HCT116 (cell line): Measurements from ENCODE around the gene TGM1. TPM values are rescaled to one million over a fixed set of nuclear protein-coding genes. Genes with fewer than 3 reads are reported as not detected.

ENCODE experiments used
- ATAC-seq: fragments of 200-7000 bp; cut with Tn5 transposase; 2 replicates; pipeline ENCODE4 v1.9.1; 2020; ENCODE audit warnings: mild to moderate bottlenecking, moderate library complexity
- BruUV-seq: library from RNA; stranded (reverse); fragments of 400-500 nt; replicated peaks from 2 replicates; lab custom pipeline; 2021; lab: Mats Ljungman, UMichigan
- CTCF ChIA-PET: fragments of 300-600 bp; sonication (Branson Sonifier 250); formaldehyde crosslinking; loops from one replicate; lab custom pipeline; 2021; ENCODE audit warnings: antibody characterized with exemption; lab: Charles Lee
- POLR2A ChIA-PET: fragments of 300-600, 350-600 bp; sonication (Branson Sonifier 250); formaldehyde crosslinking; loops from one replicate; lab custom pipeline; 2021; ENCODE audit warnings: antibody characterized with exemption; lab: Charles Lee
- RAD21 ChIA-PET, 2 experiments: fragments of 300-600 bp; sonication (Branson Sonifier 250); formaldehyde crosslinking; loops; one replicate each; lab custom pipeline; 2023; ENCODE audit warnings: low total read pairs in 2 of 2; ENCODE audit not compliant: uncharacterized antibody in 2 of 2, unreplicated experiment in 2 of 2, low non-redundant PET in 1 of 2; lab: Charles Lee
- DNase-seq: peaks from one replicate; pipeline ENCODE4 v3.0.0-alpha.2; 2010; ENCODE audit warnings: low read depth, low spot score
- H2AFZ ChIP-seq: fragments of 200-600 bp; shearing (Covaris generic), sonication (generic); 2 replicates; pipeline ENCODE4 v1.6.1; 2017; ENCODE audit warnings: low read depth, mixed run types, mixed read lengths, antibody characterized with exemption, low read length; ENCODE audit not compliant: poor library complexity, severe bottlenecking
- H3K27ac ChIP-seq: 2 replicates; pipeline ENCODE4 v1.5.1; 2012; ENCODE audit warnings: low read depth, low read length
- H3K27me3 ChIP-seq: fragments of 200-600 bp; sonication (generic); 2 replicates; pipeline ENCODE4 v1.6.1; 2016; ENCODE audit warnings: mixed run types, low read length, mixed read lengths; ENCODE audit not compliant: insufficient read depth
- H3K36me3 ChIP-seq, 2 experiments: fragments of 200-500 bp in 1 of 2; fragments of 200-600 bp in 1 of 2; sonication (Bioruptor generic) in 1 of 2; sonication (generic) in 1 of 2; 2 replicates each; pipeline versions ENCODE4 v1.5.1 to v1.6.1; 2014 to 2016; ENCODE audit warnings: low read length in 2 of 2, inconsistent platforms in 1 of 2, mixed read lengths in 1 of 2, mixed run types in 1 of 2; ENCODE audit not compliant: insufficient read depth in 2 of 2, control insufficient read depth in 1 of 2
- H3K4me1 ChIP-seq, 2 experiments: fragments of 200-600 bp in 1 of 2; sonication (generic) in 1 of 2; 2 replicates each; pipeline versions ENCODE4 v1.5.1 to v1.6.1; 2012 to 2017; ENCODE audit warnings: low read length in 2 of 2, inconsistent platforms in 1 of 2, mild to moderate bottlenecking in 1 of 2, mixed read lengths in 1 of 2, mixed run types in 1 of 2, moderate library complexity in 1 of 2; ENCODE audit not compliant: insufficient read depth in 2 of 2, control insufficient read depth in 1 of 2
- H3K4me2 ChIP-seq: fragments of 200-600 bp; sonication (generic); 2 replicates; pipeline ENCODE4 v1.6.1; 2017; ENCODE audit warnings: mixed run types, low read length, mixed read lengths
- H3K4me3 ChIP-seq, 2 experiments: fragments of 200-600 bp in 1 of 2; sonication (generic) in 1 of 2; replicated peaks in 1 of 2; 2 replicates each; pipeline ENCODE4 v1.5.1; 2011 to 2016; ENCODE audit warnings: low read length in 2 of 2, control low read depth in 1 of 2, low read depth in 1 of 2, mild to moderate bottlenecking in 1 of 2, mixed read lengths in 1 of 2, mixed run types in 1 of 2
- H3K79me2 ChIP-seq: fragments of 200-600 bp; sonication (generic); 2 replicates; pipeline ENCODE4 v1.6.1; 2017; ENCODE audit warnings: mild to moderate bottlenecking, mixed run types, low read length, moderate library complexity, mixed read lengths; ENCODE audit not compliant: insufficient read depth
- H3K9ac ChIP-seq: fragments of 200-600 bp; sonication (generic); 2 replicates; pipeline ENCODE4 v1.6.1; 2016; ENCODE audit warnings: low read length, mixed read lengths
- H3K9me2 ChIP-seq: fragments of 200-600 bp; sonication (generic), shearing (Covaris generic); 2 replicates; pipeline ENCODE4 v1.6.1; 2017; ENCODE audit warnings: mixed run types, mild to moderate bottlenecking, moderate library complexity; ENCODE audit not compliant: insufficient read depth
- H3K9me3 ChIP-seq, 2 experiments: fragments of 200-500 bp in 1 of 2; fragments of 200-600 bp in 1 of 2; sonication (Bioruptor generic) in 1 of 2; sonication (generic) in 1 of 2; 2 replicates each; pipeline ENCODE4 v1.6.1; 2014 to 2017; ENCODE audit warnings: low read length in 2 of 2, mixed read lengths in 2 of 2, inconsistent platforms in 1 of 2, low read depth in 1 of 2, mild to moderate bottlenecking in 1 of 2, mixed run types in 1 of 2, moderate library complexity in 1 of 2; ENCODE audit not compliant: control insufficient read depth in 1 of 2, insufficient read depth in 1 of 2
- H4K20me1 ChIP-seq: fragments of 200-600 bp; sonication (generic), shearing (Covaris generic); 2 replicates; pipeline ENCODE4 v1.6.1; 2017; ENCODE audit warnings: mixed run types, mild to moderate bottlenecking, moderate library complexity; ENCODE audit not compliant: insufficient read depth
- ATF3 ChIP-seq: IDR thresholded peaks from 2 replicates; pipeline ENCODE4 v1.6.1; 2012
- CEBPB ChIP-seq: IDR thresholded peaks from 2 replicates; pipeline ENCODE4 v1.6.1; 2012; ENCODE audit warnings: low read depth
- EGR1 ChIP-seq: IDR thresholded peaks from 2 replicates; pipeline ENCODE4 v1.6.1; 2012; ENCODE audit warnings: low read depth
- ELF1 ChIP-seq: IDR thresholded peaks from 2 replicates; pipeline ENCODE4 v1.6.1; 2012; ENCODE audit warnings: low read depth, borderline replicate concordance
- EZH2 ChIP-seq: fragments of 200-600 bp; sonication (generic); IDR thresholded peaks from 2 replicates; pipeline ENCODE4 v1.6.1; 2017; ENCODE audit warnings: antibody characterized with exemption, mixed run types
- EZH2phosphoT487 ChIP-seq: fragments of 200-600 bp; IDR thresholded peaks from 2 replicates; pipeline ENCODE4 v1.6.1; 2018; ENCODE audit warnings: antibody characterized with exemption, borderline replicate concordance
- FOSL1 ChIP-seq: IDR thresholded peaks from 2 replicates; pipeline ENCODE4 v1.6.1; 2012; ENCODE audit warnings: low read depth
- JUND ChIP-seq: IDR thresholded peaks from 2 replicates; pipeline ENCODE4 v1.6.1; 2012
- MAX ChIP-seq: IDR thresholded peaks from 2 replicates; pipeline ENCODE4 v1.6.1; 2012
- POLR2AphosphoS5 ChIP-seq: IDR thresholded peaks from 2 replicates; pipeline ENCODE4 v1.6.1; 2011; ENCODE audit warnings: mild to moderate bottlenecking, low read depth, low read length, moderate library complexity
- RAD21 ChIP-seq: IDR thresholded peaks from 2 replicates; pipeline ENCODE4 v1.6.1; 2012; ENCODE audit warnings: low read depth, mild to moderate bottlenecking
- SIN3A ChIP-seq: IDR thresholded peaks from 2 replicates; pipeline ENCODE4 v1.6.1; 2012; ENCODE audit warnings: low read depth
- SP1 ChIP-seq: IDR thresholded peaks from 2 replicates; pipeline ENCODE4 v1.6.1; 2012; ENCODE audit warnings: low read depth
- SRF ChIP-seq: IDR thresholded peaks from 2 replicates; pipeline ENCODE4 v1.6.1; 2012; ENCODE audit warnings: low read depth
- TCF7L2 ChIP-seq: IDR thresholded peaks from 2 replicates; pipeline ENCODE4 v1.7.0; 2011; ENCODE audit warnings: borderline replicate concordance, inconsistent platforms; ENCODE audit not compliant: insufficient read depth, insufficient read length; ENCODE audit errors: extremely low read depth
- ZBTB33 ChIP-seq: IDR thresholded peaks from 2 replicates; pipeline ENCODE4 v1.6.1; 2011; ENCODE audit warnings: mild to moderate bottlenecking, low read length, moderate library complexity; ENCODE audit not compliant: insufficient replicate concordance; ENCODE audit errors: extremely low read depth
- ZFX ChIP-seq: fragments of 450-650 bp; IDR thresholded peaks from 2 replicates; pipeline ENCODE4 v1.6.1; 2017
- ZNF274 ChIP-seq: fragments of 200-500 bp; sonication (Bioruptor generic); IDR thresholded peaks from 2 replicates; pipeline ENCODE4 v1.6.1; 2014; ENCODE audit warnings: mild to moderate bottlenecking, low read depth, low read length, inconsistent platforms
- intact Hi-C: fragments of 100-400 bp; cut with micrococcal nuclease; formaldehyde crosslinking; loops from 2 replicates; pipeline ENCODE4 v1.10.0; 2022
- total RNA-seq: library from RNA; stranded (reverse); gene quantifications from one replicate; pipeline ENCODE4 v1.2.1, GENCODE V29; 2021; ENCODE audit not compliant: unreplicated experiment

TGM1 gene
- total RNA-seq, 1 experiment from 2014 or later, result 5.6 TPM

GRCh38 chr14:24260780-24261157 is 2.2 kb downstream of the TGM1 start:
- Histone ChIP-seq H3K27ac (no peak overlapping the region), H3K27me3 (no peaks in the 10 kb centered on the region), H3K4me2 (no peak overlapping the region), H3K9me3 (no peaks in the 10 kb centered on the region), H3K9ac (no peak overlapping the region), H3K9me2 (no peaks in the 10 kb centered on the region), H3K4me3 (no peak overlapping the region), H4K20me1 (no peaks in the 10 kb centered on the region), H3K79me2 (no peaks in the 10 kb centered on the region), H3K36me3 (no peaks in the 10 kb centered on the region), H2AFZ (no peak overlapping the region), H3K4me1 (peaks cover 10 to 14% of the 10 kb centered on the region in 2 experiments)
- intact Hi-C loops, result no loop called here
- CTCF ChIA-PET, result no interaction called here
- BruUV-seq, result no TSS peak
- ATAC-seq, result no peak
- POLR2A ChIA-PET, result no interaction called here
- TF ChIP-seq TCF7L2 (no peak), FOSL1 (no peak), SP1 (no peak)
- DNase-seq, result no peak
- RAD21 ChIA-PET, result no interaction called here

GRCh38 chr14:24260026-24260779 is 2.8 kb downstream of the TGM1 start:
- CTCF ChIA-PET, result no interaction called here
- ATAC-seq, result no peak
- Histone ChIP-seq H3K9me3 (no peaks in the 10 kb centered on the region), H3K27ac (no peak overlapping the region), H3K27me3 (no peaks in the 10 kb centered on the region), H3K4me3 (no peak overlapping the region), H4K20me1 (no peaks in the 10 kb centered on the region), H2AFZ (no peak overlapping the region), H3K9ac (no peak overlapping the region), H3K9me2 (no peaks in the 10 kb centered on the region), H3K4me1 (peaks cover 10 to 14% of the 10 kb centered on the region in 2 experiments), H3K36me3 (no peaks in the 10 kb centered on the region), H3K79me2 (no peaks in the 10 kb centered on the region), H3K4me2 (no peak overlapping the region)
- BruUV-seq, result no TSS peak
- no peak for DNase-seq
- TF ChIP-seq MAX, result no peak
- no peak for TF ChIP-seq SRF
- no peak for TF ChIP-seq ELF1
- TF ChIP-seq ZNF274, result no peak
- no peak for TF ChIP-seq ATF3
- no peak for TF ChIP-seq ZFX
- no peak for TF ChIP-seq POLR2AphosphoS5
- TF ChIP-seq RAD21, result no peak
- no peak for TF ChIP-seq CEBPB
- TF ChIP-seq SIN3A, result no peak
- no peak for TF ChIP-seq EGR1
- no peak for TF ChIP-seq ZBTB33
- no peak for TF ChIP-seq FOSL1
- no peak for TF ChIP-seq JUND
- TF ChIP-seq EZH2, result no peak
- TF ChIP-seq SP1, result no peak
- TF ChIP-seq EZH2phosphoT487, result no peak
- POLR2A ChIA-PET, result no interaction called here
- RAD21 ChIA-PET, result no interaction called here
- intact Hi-C loops, result no loop called here
